Caki2 (cell line): ENCODE measurements around the gene TRIM5. TPM values are rescaled to one million over a fixed set of nuclear protein-coding genes. Genes with fewer than 3 reads are reported as not detected.
A peak's percentile ranks its signal among the peaks of the same experiment; 100 is the strongest.

Experiments used
- DNase-seq: peaks from one replicate; pipeline ENCODE4 v3.0.0-alpha.2; 2015; ENCODE audit warnings: low read depth
- in situ Hi-C: cut with HindIII; loops from 2 replicates; pipeline ENCODE4 v1.10.0; 2016; ENCODE audit warnings: low sequenced_read_pairs, low pct_unique_long_range_greater_than_20kb, mixed read lengths
- total RNA-seq: library from RNA; depleted of rRNA; stranded (reverse); fragments of >200 nt; shearing (Covaris generic); gene quantifications from 2 replicates; pipeline ENCODE4 v1.2.3, GENCODE V29; 2014; ENCODE audit warnings: low replicate concordance; rRNA removed

Gene TRIM5
- total RNA-seq, 1 experiment from 2014 or later, result 7.4 TPM

DNA sequence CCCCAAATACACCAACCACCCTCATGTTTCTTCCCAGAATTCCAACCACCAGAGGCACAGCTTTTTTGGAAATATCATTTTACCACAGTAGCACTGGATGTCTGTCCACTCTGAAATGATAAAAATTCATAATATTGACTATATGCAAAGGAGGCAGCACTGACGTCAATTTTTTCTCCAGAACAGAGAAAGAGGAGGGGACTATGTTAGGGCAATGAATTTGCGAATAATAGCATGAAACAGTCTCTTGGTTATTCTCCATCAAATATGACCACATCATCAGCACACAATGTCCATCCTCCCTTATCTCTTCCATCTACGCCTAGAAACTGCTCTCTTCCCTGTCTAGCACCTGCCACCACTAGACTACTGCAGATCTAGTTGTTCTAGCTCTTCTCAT, 38.7 kb downstream of the TRIM5 start:
- no peak for DNase-seq
- in situ Hi-C loops, result no loop called here

DNA sequence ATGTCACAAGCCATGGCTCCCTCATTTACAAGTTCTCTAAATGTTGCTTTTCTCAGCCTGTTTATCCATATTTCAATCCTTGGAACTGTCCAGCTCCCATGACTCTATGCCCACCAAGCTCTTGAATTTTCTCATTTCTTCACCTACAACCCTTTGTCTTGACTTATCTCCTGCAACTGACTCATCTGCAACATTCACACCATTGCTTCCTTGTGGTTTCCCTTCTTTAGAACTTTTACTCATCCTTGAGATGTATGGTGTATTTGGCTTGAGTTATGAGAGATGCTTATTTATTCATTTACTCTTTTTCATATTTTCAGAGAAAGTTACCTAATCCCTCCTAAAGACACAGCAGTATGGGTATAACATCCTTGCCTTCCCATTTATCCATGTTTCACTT, 41.3 kb downstream of the TRIM5 start:
- no peak for DNase-seq
- in situ Hi-C loops, result no loop called here

DNA sequence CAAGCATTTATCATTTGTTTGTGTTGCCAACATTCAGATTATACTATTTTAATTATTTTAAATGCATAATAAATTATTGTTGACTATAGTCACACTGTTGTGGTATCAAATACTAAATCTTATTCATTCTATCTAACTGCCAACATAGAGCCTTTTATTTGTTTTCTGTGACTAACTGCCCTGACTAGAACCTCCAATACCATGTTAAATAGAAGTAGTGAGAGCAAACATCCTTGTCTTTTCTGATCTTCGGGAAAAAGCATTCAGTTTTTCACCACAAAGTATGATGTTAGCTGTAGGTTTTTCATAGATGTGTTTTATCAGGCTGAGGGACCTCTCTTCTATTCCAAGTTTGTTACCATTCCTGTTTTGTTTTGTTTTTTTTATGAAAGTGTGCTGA, 44.9 kb downstream of the TRIM5 start:
- no peak for DNase-seq
- in situ Hi-C loops, result no loop called here

DNA sequence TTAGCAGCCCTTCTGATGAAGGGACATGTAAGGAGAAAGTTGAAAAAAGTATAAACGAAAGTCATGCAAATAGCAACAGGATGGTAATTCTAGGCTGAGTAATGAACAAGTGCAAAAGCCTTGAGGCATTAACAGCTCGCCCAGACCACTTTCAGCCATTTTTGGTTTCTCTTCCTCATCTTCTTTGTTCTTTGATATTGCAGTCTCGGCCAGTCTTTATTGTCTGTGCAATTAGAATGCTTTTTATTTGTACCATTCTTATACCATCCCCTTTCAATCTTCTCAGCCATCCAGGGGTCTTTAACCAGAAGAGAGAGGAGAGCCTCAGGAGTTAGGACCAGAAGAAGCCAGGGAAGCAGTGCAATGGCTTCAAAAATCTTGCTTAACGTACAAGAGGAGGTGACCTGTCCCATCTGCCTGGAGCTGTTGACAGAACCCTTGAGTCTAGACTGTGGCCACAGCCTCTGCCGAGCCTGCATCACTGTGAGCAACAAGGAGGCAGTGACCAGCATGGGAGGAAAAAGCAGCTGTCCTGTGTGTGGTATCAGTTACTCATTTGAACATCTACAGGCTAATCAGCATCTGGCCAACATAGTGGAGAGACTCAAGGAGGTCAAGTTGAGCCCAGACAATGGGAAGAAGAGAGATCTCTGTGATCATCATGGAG, 52.8 kb downstream of the TRIM5 start:
- no peak for DNase-seq
- in situ Hi-C loops, result no loop called here

DNA sequence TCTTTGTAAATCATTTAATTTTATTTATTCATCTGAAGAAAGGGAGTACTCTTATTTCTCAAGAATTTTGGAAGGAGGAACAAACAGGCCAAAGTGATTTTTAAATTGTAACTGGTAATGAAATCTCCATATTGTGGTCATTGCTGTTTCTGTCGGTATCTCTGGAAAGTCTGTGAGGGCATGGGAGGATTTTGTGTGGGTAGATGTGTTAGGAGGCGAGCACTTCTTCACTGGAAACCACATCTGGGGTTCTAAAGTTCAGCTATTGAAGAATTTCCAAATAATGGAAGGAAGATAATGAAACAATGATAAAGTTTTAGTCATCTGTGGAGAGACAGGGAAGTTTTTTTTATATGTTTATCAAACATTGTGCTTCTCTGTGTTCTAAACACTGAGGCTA, 53.5 kb downstream of the TRIM5 start:
- in situ Hi-C loops, result no loop called here
- DNase-seq, result no peak

DNA sequence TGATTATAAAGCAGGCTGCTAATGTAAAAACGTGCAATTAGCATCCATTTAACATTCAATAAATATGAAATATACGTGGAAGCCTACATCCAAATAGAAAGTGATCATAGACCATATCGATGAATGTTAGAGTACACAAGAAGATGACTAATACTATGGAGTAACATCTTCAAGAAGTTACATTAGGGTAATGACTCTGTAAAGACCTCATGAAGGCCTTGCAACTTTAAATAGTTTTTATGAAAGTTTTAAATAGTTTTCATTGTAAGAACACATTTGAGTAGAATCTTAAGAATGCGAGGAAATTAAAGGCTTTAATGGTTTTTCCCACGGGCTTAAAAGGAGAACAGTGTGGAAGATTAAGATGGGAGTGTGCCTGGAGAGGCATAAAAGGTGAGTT, 58.7 kb downstream of the TRIM5 start:
- DNase-seq, result no peak
- in situ Hi-C loops, result no loop called here

DNA sequence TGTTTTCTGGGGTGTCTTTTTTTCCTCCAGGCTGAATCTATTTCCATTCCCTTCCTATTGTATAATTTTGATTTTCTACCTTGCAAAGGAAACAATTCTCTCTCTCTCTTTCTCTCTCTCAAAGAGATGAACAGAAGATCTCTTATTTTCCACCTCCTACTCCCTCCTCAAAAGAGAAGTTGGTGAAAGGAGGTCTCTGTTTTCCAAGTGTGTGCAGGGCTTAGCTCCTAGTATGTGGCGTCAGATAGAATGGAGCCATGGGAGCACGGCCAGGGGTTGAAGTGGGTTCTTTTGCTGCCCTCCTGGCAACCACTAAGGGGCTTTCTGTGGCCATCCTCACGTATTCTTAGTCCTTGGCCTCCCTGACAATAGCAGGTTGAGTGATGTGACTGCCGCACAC, 59.6 kb downstream of the TRIM5 start:
- DNase-seq, result no peak
- in situ Hi-C loops, result no loop called here

DNA sequence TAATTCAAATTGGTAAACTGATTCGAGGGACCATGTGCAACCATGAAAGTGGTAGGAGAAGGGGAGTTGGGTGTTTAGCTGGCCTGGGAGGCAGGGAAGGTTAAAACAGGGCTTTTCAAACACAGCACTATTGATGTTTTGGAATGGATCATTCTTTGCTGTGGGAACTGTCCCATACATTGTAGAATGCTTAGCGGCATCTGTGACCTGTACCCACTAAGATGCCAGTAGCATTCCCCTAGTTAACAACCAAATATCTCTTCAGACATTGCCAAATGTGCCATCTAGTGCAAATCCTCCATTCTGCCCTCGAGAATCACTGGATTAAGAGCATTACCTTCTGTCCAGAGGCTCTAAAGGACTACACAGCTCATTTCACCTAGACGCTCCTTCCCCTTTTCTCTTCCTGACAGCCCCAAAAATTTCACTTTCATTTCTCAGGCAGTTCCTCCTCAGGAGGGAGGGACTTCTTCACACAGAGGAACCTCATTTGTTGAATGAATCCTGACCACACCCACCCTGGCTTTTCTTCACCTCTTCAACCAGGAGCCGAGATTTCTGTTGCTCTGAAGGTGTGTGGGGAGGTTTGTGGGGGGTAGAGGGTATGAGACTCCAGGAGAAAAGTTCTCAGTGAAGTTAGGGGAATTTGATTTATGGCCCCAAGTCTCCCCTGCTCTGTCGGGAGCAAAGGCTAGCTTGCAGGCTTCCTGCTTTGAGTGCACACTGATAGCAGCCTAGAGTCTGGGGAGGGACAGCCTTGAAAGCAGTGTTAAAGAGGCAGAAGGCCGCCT, 60.2 kb downstream of the TRIM5 start, which contains the start of gene TRIM34:
TSS of gene TRIM34 (plus strand) at position 513 of the 791 bp plus-strand sequence. CDS start 7,331 bp downstream, outside the sequence.
- in situ Hi-C loops, result no loop called here
- peak; percentile 68 for DNase-seq

DNA sequence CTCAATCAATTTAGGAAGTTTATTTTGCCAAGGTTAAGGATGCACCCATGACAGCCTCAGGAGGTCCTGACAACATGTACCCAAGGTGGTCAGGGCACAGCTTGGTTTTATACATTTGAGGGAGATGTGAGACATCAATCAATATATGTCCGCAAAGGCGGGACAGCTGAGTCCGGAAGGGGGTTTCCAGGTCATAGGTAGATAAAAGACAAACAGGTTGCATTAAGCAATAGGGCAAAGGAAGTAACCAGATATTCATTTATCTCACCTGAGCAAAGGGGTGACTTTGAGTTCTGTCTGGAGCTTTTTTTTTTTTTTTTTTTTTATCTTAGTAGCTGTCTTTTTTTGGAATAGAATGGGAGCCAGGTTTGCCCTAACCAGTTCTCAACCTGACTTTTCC, 62.1 kb downstream of the TRIM5 start:
- in situ Hi-C loops, result no loop called here

DNA sequence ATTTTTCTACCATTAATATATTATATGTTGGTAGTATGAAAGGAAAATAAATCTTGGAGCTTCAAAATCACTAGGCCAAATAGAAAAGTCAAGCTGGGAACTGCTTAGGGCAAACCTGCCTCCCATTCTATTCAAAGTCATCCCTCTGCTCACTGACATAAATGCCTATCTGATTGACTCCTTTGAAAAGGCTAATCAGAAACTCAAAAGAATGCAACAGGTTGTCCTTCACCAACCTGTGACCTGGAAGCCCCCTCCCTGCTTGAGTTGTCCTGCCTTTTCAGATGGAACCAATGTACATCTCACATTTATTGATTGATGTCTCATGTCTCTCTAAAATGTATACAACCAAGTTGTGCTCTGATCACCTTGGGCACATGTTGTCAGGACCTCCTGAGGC, 63.3 kb downstream of the TRIM5 start:
- DNase-seq, result no peak
- in situ Hi-C loops, result no loop called here

More for the DNA sequence above, 62.1 kb downstream of the TRIM5 start:
- no peak for DNase-seq

DNA sequence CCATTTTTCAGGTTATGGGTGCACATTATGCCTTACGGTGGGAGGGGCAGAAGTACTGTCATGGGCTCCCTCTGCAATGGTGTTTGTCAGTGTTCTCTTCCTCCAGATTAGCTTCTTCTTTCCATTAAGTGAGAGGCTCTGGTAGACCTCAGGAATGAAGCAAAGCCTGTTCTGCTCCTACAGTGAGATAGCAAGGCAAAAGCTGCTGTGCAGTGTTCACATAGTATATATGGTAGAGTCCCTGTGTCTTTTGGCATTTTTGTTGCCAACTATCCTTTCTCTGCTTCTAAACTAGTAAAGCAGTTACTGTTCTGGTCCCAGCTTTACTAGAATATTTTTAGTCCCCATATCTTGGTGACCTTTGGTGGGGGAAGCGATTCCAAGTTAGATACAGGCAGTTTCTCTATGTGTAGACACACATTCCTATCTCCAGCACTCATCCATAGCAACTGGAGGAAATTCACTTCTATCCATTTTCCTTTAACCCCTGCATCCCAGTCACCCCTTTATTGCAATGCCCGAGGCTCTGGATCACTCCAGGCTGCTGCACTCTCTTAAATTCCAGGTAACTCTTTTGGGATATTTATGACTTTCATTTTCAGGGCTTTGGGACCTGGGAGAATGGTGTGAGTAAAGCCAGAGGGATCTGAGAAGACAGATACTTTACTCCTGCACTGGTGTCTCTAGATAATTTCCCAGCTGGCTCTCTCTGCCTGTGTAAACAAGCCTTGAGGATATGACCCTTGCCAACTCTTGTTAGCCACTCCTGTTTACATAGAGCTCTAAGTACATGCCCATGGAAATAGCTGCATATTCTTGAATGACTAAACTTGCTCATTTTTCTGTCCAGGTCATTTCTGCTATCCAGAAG, 64.0 kb downstream of the TRIM5 start:
- peak; percentile 44 for DNase-seq
- in situ Hi-C loops, result no loop called here

DNA sequence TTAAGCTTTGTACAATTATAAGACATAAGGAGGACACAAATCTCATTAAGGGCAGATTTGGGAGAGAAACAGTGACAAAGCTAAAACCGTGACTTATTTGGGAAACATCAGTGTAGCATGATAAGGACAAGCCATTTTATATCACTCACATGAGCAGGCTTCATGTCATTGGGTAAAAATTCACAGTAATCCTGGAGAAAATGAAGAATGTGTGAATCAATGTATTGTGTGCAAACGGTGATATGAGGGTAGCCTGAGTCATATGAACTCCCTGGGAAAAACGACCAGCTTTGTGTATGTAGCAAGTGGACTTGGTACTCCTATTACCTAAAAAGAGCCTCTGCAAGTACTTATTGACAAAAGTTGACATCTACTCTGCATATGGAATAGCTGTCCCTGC, 66.1 kb downstream of the TRIM5 start:
- no peak for DNase-seq
- in situ Hi-C loops, result no loop called here

Other genes starting within 250 kb of the TRIM5 start
- not detected in 2 replicates for gene OR51I1, start 243.6 kb downstream of the TRIM5 start, total RNA-seq
- not detected in 2 replicates for gene OR51I2, start 235.8 kb downstream of the TRIM5 start, total RNA-seq
- not detected in 2 replicates for gene OR52D1, start 196.4 kb downstream of the TRIM5 start, total RNA-seq
- not detected in 2 replicates for gene UBQLN3, start 175.1 kb downstream of the TRIM5 start, total RNA-seq
- 0.14 TPM in 1 of 2 replicates, not detected in the other for gene UBQLNL, start 168.4 kb downstream of the TRIM5 start, total RNA-seq
- not detected in 2 replicates for gene OR52H1, start 136.5 kb downstream of the TRIM5 start, total RNA-seq
- not detected in 2 replicates for gene OR52B6, start 104.2 kb downstream of the TRIM5 start, total RNA-seq
- gene TRIM6, start 88.4 kb downstream of the TRIM5 start, total RNA-seq, result 11.1 and 12.0 TPM in 2 replicates
- 8.1 and 15.3 TPM in 2 replicates for gene TRIM34, start 60.1 kb downstream of the TRIM5 start, total RNA-seq
- 7.4 TPM in 1 of 2 replicates, not detected in the other for gene TRIM22, start 4.7 kb upstream of the TRIM5 start, total RNA-seq
- not detected in 2 replicates for gene OR56B1, start 51.4 kb upstream of the TRIM5 start, total RNA-seq
- not detected in 2 replicates for gene OR52N4, start 69.2 kb upstream of the TRIM5 start, total RNA-seq
- gene OR52N5, start 98.3 kb upstream of the TRIM5 start, total RNA-seq, result not detected in 2 replicates
- gene OR52N1, start 106.2 kb upstream of the TRIM5 start, total RNA-seq, result not detected in 2 replicates
- not detected in 2 replicates for gene OR52N2, start 123.8 kb upstream of the TRIM5 start, total RNA-seq
- gene OR52E6, start 156.8 kb upstream of the TRIM5 start, total RNA-seq, result not detected in 2 replicates
- gene OR52E8, start 172.6 kb upstream of the TRIM5 start, total RNA-seq, result not detected in 2 replicates
- gene OR52E4, start 195.6 kb upstream of the TRIM5 start, total RNA-seq, result not detected in 2 replicates
- gene OR52E5, start 208.1 kb upstream of the TRIM5 start, total RNA-seq, result not detected in 2 replicates